ENCODE data around the gene HSPA4. TPM values are rescaled to one million over a fixed set of nuclear protein-coding genes. Genes with fewer than 3 reads are reported as not detected.

HSPA4 gene
- total and polyA plus RNA-seq, 2 of the 4 experiments (the other 2 are of a cell fraction) = 34.9 to 120 TPM

DNA sequence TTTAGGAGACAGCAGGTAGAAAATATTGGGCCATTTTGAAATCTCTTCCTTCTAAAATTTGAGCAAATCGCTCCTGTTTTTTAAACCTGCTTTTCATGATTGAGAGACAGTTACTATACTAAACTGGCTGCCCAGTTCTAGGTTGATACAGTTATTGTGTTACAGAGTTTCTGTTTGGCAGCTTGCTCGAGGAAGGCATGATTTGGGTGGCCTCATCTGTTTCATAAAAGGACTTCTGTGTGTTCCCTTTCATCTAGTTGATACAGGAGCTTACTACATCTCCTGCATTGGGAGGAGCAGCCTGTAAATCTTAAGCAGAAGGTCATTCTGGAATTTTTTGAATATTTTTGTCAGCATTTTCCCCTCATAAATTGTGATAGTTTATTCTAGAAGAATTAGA is 14.2 kb downstream of the HSPA4 start:
- H2AK5ac ChIP-seq (ENCODE audit: low read depth, low read length) = no peak overlapping the region
- no peak overlapping the region for H3K27ac ChIP-seq (ENCODE audit: insufficient read depth, low read length)
- H2AK9ac ChIP-seq (replicated peaks; ENCODE audit: low read depth, low read length, poor library complexity) = no peak overlapping the region
- H4K5ac ChIP-seq (ENCODE audit: low read depth, low read length) = no peak overlapping the region
- intact Hi-C loops (cut with micrococcal nuclease) = no loop called here
- no peak overlapping the region for H3K56ac ChIP-seq (ENCODE audit: extremely low read depth, insufficient read depth, low read length)
- H3K9ac ChIP-seq (ENCODE audit: low read depth, low read length) = no peak overlapping the region
- no peak overlapping the region for H4K8ac ChIP-seq (ENCODE audit: low read depth in 2 of 2, low read length in 2 of 2)
- no TSS peak for BruUV-seq (replicated peaks)
- no peaks in the 10 kb centered on the region; the same call in 1 of the 2 replicates for H3K9me1 ChIP-seq (ENCODE audit: insufficient read depth, low read length)
- no peak overlapping the region for H3K18ac ChIP-seq (ENCODE audit: low read depth, low read length)
- H3K9me3 ChIP-seq (ENCODE audit: control insufficient read depth, insufficient read depth, low read length) = no peaks in the 10 kb centered on the region
- no peak overlapping the region for H3K14ac ChIP-seq (replicated peaks; ENCODE audit: low read depth, low read length)
- H4K91ac ChIP-seq (ENCODE audit: insufficient read depth, low read depth, low read length) = no peak overlapping the region
- no peak for ATAC-seq (ENCODE audit: low read depth)
- H2AFZ ChIP-seq (replicated peaks; ENCODE audit: low read length, poor library complexity) = no peak overlapping the region
- H3K4me3 ChIP-seq (ENCODE audit: insufficient read depth, low read depth, low read length) = no peak overlapping the region
- DNase-seq = no peak
- H2BK15ac ChIP-seq (ENCODE audit: low read depth, low read length) = no peak overlapping the region
- H3K4ac ChIP-seq (ENCODE audit: low read depth, low read length) = no peak overlapping the region
- no peak overlapping the region for H3K23ac ChIP-seq (ENCODE audit: low read depth, low read length)
- in situ Hi-C loops (cut with MboI; ENCODE audit: low sequenced_read_pairs) = no loop called here
- no CpG with 5 or more reads among the region's 2 CpGs for WGBS, 2 experiments (ENCODE audit: extremely low coverage in 2 of 2, insufficient read length in 1 of 2)
- peaks cover 40% of the 10 kb centered on the region for H4K20me1 ChIP-seq (ENCODE audit: insufficient read depth, low read length)
- ChIA-PET CTCF (no interaction called here), POLR2A (ENCODE audit: unreplicated experiment) (no interaction called here)
- H3K27me3 ChIP-seq (ENCODE audit: control insufficient read depth, insufficient read depth, low read length) = no peaks in the 10 kb centered on the region
- H2BK120ac ChIP-seq (ENCODE audit: low read depth, low read length) = no peak overlapping the region
- peaks cover 28% of the 10 kb centered on the region for H3K36me3 ChIP-seq (ENCODE audit: control insufficient read depth, insufficient read depth, low read length)
- no peak overlapping the region for H2BK5ac ChIP-seq (ENCODE audit: low read depth, low read length, poor library complexity, severe bottlenecking)
- dilution Hi-C loops (cut with HindIII; ENCODE audit: low sequenced_read_pairs, unreplicated experiment) = no loop called here
- no peak overlapping the region for H3K4me2 ChIP-seq (ENCODE audit: low read depth, low read length)
- peaks cover 12 to 56% of the 10 kb centered on the region in 2 experiments; a peak in 3 of 4 replicates for H3K79me1 ChIP-seq (ENCODE audit: low read depth in 1 of 2, low read length in 2 of 2)
- no peak overlapping the region for H2BK20ac ChIP-seq (ENCODE audit: low read depth, low read length)
- H3K4me1 ChIP-seq (ENCODE audit: control insufficient read depth, insufficient read depth, low read length) = no peaks in the 10 kb centered on the region
- TF ChIP-seq SMC3 (IDR thresholded peaks at IDR 0.05; ENCODE audit: low read depth, low read length) = no peak
- TF ChIP-seq, protein P1, sequence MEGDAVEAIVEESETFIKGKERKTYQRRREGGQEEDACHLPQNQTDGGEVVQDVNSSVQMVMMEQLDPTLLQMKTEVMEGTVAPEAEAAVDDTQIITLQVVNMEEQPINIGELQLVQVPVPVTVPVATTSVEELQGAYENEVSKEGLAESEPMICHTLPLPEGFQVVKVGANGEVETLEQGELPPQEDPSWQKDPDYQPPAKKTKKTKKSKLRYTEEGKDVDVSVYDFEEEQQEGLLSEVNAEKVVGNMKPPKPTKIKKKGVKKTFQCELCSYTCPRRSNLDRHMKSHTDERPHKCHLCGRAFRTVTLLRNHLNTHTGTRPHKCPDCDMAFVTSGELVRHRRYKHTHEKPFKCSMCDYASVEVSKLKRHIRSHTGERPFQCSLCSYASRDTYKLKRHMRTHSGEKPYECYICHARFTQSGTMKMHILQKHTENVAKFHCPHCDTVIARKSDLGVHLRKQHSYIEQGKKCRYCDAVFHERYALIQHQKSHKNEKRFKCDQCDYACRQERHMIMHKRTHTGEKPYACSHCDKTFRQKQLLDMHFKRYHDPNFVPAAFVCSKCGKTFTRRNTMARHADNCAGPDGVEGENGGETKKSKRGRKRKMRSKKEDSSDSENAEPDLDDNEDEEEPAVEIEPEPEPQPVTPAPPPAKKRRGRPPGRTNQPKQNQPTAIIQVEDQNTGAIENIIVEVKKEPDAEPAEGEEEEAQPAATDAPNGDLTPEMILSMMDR (conservative IDR thresholded peaks at IDR 0.05; ENCODE audit: low read depth, low read length) = no peak
- no peak for TF ChIP-seq MAFK (IDR thresholded peaks at IDR 0.05; ENCODE audit: low read depth, low read length)
- no peak for TF ChIP-seq RFX5 (IDR thresholded peaks at IDR 0.05; ENCODE audit: low read depth, low read length)
- no peak for TF ChIP-seq MAZ (IDR thresholded peaks at IDR 0.05; ENCODE audit: borderline replicate concordance, low read depth, low read length)
- no peak for TF ChIP-seq CHD1 (IDR thresholded peaks at IDR 0.05; ENCODE audit: low read depth, low read length)
- no peak for TF ChIP-seq NFE2L2 (IDR thresholded peaks at IDR 0.05; ENCODE audit: low read depth, low read length)
- no peak for TF ChIP-seq RAD21 (IDR thresholded peaks at IDR 0.05; ENCODE audit: low read length)
- TF ChIP-seq, protein P2, sequence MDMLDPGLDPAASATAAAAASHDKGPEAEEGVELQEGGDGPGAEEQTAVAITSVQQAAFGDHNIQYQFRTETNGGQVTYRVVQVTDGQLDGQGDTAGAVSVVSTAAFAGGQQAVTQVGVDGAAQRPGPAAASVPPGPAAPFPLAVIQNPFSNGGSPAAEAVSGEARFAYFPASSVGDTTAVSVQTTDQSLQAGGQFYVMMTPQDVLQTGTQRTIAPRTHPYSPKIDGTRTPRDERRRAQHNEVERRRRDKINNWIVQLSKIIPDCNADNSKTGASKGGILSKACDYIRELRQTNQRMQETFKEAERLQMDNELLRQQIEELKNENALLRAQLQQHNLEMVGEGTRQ (IDR thresholded peaks at IDR 0.05; ENCODE audit: low read depth, low read length) = no peak
- no peak for TF ChIP-seq RCOR1 (IDR thresholded peaks at IDR 0.05; ENCODE audit: insufficient replicate concordance, low read length)
- no peak for TF ChIP-seq ELK1 (IDR thresholded peaks at IDR 0.05; ENCODE audit: borderline replicate concordance, low read depth, low read length)
- no peak for TF ChIP-seq FOS (IDR thresholded peaks at IDR 0.05; ENCODE audit: low read depth, low read length)
- TF ChIP-seq POLR2A (IDR thresholded peaks at IDR 0.05; ENCODE audit: low read depth, low read length) = no peak
- TF ChIP-seq MXI1 (IDR thresholded peaks at IDR 0.05; ENCODE audit: borderline replicate concordance, low read depth, low read length) = no peak
- TF ChIP-seq CEBPB (IDR thresholded peaks at IDR 0.05; ENCODE audit: low read depth, low read length) = no peak
- no peak for TF ChIP-seq BHLHE40 (IDR thresholded peaks at IDR 0.05; ENCODE audit: low read depth, low read length)
